ENCODE results near the gene PRSS38. TPM values are rescaled to one million over a fixed set of nuclear protein-coding genes. Genes with fewer than 3 reads are reported as not detected.

The PRSS38 gene
- polyA plus RNA-seq, 3 donors, result not detected

DNA sequence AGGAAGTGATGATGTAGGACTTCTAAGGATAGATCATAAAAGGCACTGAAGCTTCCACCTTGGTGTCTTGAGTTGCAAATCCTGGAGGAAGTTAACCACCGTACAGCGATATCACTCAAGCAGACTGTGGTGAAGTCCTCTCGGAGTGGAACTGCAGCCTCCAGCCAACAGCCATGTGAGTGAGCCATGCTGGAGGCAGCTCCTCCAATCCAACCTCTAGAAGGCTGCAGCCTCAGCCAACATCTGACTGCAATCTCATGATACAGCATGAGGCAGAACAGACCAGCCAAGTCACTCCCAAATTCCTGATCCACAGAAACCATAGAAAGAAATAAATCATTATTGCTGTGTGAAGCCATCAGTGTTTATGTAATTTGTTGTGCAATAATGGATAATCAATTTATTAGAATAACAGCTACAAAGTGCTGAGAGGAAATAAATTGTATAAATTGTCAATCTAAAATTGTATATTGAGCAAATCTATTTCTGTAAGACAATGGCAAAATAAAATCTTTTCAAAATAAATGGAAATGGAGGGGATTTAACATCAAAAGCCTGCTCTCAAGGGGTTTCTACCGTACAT lies 65.0 kb downstream of the PRSS38 start:
- H3K4me1 ChIP-seq (ENCODE audit: control insufficient read depth in 1 of 2, insufficient read depth in 2 of 2, low read length in 2 of 2), result peaks cover 0 to 3% of the 10 kb centered on the region in 2 donors
- Mint-ChIP-seq H3K4me1 (peaks cover under 1% of the 10 kb centered on the region), H3K27me3 (ENCODE audit: low read depth in 3 of 3) (peaks cover 0 to 7% (median 3%) of the 10 kb centered on the region in 3 donors), H3K4me3 (no peak overlapping the region), H3K27ac (no peak overlapping the region), H3K9me3 (peaks cover 3 to 10% (median 4%) of the 10 kb centered on the region in 7 donors), H3K36me3 (no peaks in the 10 kb centered on the region)
- H3K79me2 ChIP-seq (ENCODE audit: insufficient read depth, low read length), result no peaks in the 10 kb centered on the region
- no peaks in the 10 kb centered on the region for H4K20me1 ChIP-seq (ENCODE audit: insufficient read depth, low read length)
- no peaks in the 10 kb centered on the region for H3K36me3 ChIP-seq (replicated peaks in 1 of 2; ENCODE audit: control insufficient read depth in 1 of 2, insufficient read depth in 2 of 2, low read length in 2 of 2)
- H3K4me2 ChIP-seq (replicated peaks; ENCODE audit: extremely low read depth, low read length, poor library complexity, severe bottlenecking), result no peak overlapping the region
- H2AFZ ChIP-seq (ENCODE audit: insufficient read depth, low read depth, low read length, poor library complexity, severe bottlenecking), result no peak overlapping the region
- H3K27ac ChIP-seq (ENCODE audit: low read depth in 1 of 2, low read length in 2 of 2), result no peak overlapping the region
- no peak for DNase-seq
- H3K9me3 ChIP-seq (replicated peaks in 1 of 2; ENCODE audit: control insufficient read depth in 1 of 2, insufficient read depth in 1 of 2, low read length in 2 of 2), result no peaks in the 10 kb centered on the region
- H3K27me3 ChIP-seq (ENCODE audit: control insufficient read depth in 2 of 2, insufficient read depth in 2 of 2, low read length in 2 of 2), result no peaks in the 10 kb centered on the region
- no peak overlapping the region for H3K9ac ChIP-seq (ENCODE audit: insufficient read depth, low read length, poor library complexity, severe bottlenecking)
- TF ChIP-seq, protein P1, sequence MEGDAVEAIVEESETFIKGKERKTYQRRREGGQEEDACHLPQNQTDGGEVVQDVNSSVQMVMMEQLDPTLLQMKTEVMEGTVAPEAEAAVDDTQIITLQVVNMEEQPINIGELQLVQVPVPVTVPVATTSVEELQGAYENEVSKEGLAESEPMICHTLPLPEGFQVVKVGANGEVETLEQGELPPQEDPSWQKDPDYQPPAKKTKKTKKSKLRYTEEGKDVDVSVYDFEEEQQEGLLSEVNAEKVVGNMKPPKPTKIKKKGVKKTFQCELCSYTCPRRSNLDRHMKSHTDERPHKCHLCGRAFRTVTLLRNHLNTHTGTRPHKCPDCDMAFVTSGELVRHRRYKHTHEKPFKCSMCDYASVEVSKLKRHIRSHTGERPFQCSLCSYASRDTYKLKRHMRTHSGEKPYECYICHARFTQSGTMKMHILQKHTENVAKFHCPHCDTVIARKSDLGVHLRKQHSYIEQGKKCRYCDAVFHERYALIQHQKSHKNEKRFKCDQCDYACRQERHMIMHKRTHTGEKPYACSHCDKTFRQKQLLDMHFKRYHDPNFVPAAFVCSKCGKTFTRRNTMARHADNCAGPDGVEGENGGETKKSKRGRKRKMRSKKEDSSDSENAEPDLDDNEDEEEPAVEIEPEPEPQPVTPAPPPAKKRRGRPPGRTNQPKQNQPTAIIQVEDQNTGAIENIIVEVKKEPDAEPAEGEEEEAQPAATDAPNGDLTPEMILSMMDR (IDR thresholded peaks at IDR 0.05), result no peak
- intact Hi-C loops (cut with micrococcal nuclease), result no loop called here
- no peak overlapping the region for H3K4me3 ChIP-seq (replicated peaks in 1 of 3; ENCODE audit: low read depth in 2 of 3, low read length in 3 of 3)
- WGBS (ENCODE audit: insufficient coverage), result 75% methylated on average over 2 of the region's 4 CpGs

DNA sequence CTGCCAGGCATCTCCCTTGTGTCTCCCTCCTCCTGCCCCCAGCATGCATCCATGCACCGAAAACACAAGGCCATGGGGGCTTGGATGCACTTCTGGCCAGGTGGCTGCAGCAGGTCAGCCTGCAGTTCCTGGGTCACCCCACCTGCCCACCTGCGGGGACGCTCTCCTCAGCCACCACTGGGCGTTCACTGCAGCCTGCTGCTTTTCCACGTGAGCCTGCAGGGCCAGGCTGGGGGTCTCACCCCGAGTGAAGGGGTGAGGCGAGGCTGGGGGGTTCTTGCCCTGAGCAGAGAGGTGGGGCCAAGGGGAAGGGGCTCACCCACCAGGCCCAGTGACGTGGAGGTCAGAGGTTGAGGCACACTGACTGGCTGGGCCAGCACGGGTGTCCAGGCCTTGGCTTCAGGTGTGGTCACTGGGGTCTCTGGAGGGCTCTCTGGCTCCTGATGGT lies 67.6 kb downstream of the PRSS38 start:
- TF ChIP-seq, protein P1 (IDR thresholded peaks at IDR 0.05), result no peak
- Mint-ChIP-seq H3K36me3 (no peaks in the 10 kb centered on the region), H3K27ac (no peak overlapping the region), H3K27me3 (ENCODE audit: low read depth in 3 of 3) (peaks cover 2 to 7% (median 5%) of the 10 kb centered on the region in 3 donors), H3K4me3 (no peak overlapping the region), H3K9me3 (peaks cover 0 to 1% (median 0%) of the 10 kb centered on the region in 7 donors), H3K4me1 (peaks cover 12% of the 10 kb centered on the region)
- Histone ChIP-seq H4K20me1 (ENCODE audit: insufficient read depth, low read length) (no peaks in the 10 kb centered on the region), H3K9ac (ENCODE audit: insufficient read depth, low read length, poor library complexity, severe bottlenecking) (no peak overlapping the region), H3K79me2 (ENCODE audit: insufficient read depth, low read length) (no peaks in the 10 kb centered on the region), H3K9me3 (replicated peaks in 1 of 2; ENCODE audit: control insufficient read depth in 1 of 2, insufficient read depth in 1 of 2, low read length in 2 of 2) (no peaks in the 10 kb centered on the region), H3K27ac (ENCODE audit: low read depth in 1 of 2, low read length in 2 of 2) (no peak overlapping the region), H3K4me1 (ENCODE audit: control insufficient read depth in 1 of 2, insufficient read depth in 2 of 2, low read length in 2 of 2) (peaks cover 5 to 23% of the 10 kb centered on the region in 2 donors), H3K36me3 (replicated peaks in 1 of 2; ENCODE audit: control insufficient read depth in 1 of 2, insufficient read depth in 2 of 2, low read length in 2 of 2) (no peaks in the 10 kb centered on the region), H2AFZ (ENCODE audit: insufficient read depth, low read depth, low read length, poor library complexity, severe bottlenecking) (no peak overlapping the region), H3K4me2 (replicated peaks; ENCODE audit: extremely low read depth, low read length, poor library complexity, severe bottlenecking) (no peak overlapping the region), H3K4me3 (replicated peaks in 1 of 3; ENCODE audit: low read depth in 2 of 3, low read length in 3 of 3) (no peak overlapping the region), H3K27me3 (ENCODE audit: control insufficient read depth in 2 of 2, insufficient read depth in 2 of 2, low read length in 2 of 2) (peaks cover 0 to 4% of the 10 kb centered on the region in 2 donors)
- WGBS (ENCODE audit: insufficient coverage), result 94% methylated on average over 8 of the region's 9 CpGs
- peak in 1 of 3 donors; percentile 1 for DNase-seq
- intact Hi-C loops (cut with micrococcal nuclease), result no loop called here

Data from CD14-positive monocyte (primary cell).